HG03108 (cell line): ENCODE results near the gene SCYL1.

Experiments
- ATAC-seq: cut with Tn5 transposase; IDR thresholded peaks from one replicate; pipeline ENCODE4 v1.9.1; 2021; ENCODE audit warnings: moderate library complexity; ENCODE audit not compliant: unreplicated experiment

The SCYL1 gene

GRCh38 chr11:65579291-65579690, 54.4 kb downstream of the SCYL1 start:
- ATAC-seq: no peak

GRCh38 chr11:65580031-65580692, 55.3 kb downstream of the SCYL1 start:
- ATAC-seq: no peak

GRCh38 chr11:65580756-65581155, 55.9 kb downstream of the SCYL1 start:
- ATAC-seq: no peak

- no peak for ATAC-seq
Observed at GRCh38 chr11:65581928-65582327, 57.0 kb downstream of the SCYL1 start.

- ATAC-seq: no peak
Observed at GRCh38 chr11:65583589-65583988, 58.7 kb downstream of the SCYL1 start.

GRCh38 chr11:65584106-65584505, 59.2 kb downstream of the SCYL1 start:
- ATAC-seq: no peak

GRCh38 chr11:65584723-65585171, 59.9 kb downstream of the SCYL1 start:
- ATAC-seq: no peak

GRCh38 chr11:65585396-65586246, 60.7 kb downstream of the SCYL1 start:
- ATAC-seq: no peak

- ATAC-seq: no peak
Observed at GRCh38 chr11:65586247-65586630, 61.4 kb downstream of the SCYL1 start.

GRCh38 chr11:65586676-65587075, 61.8 kb downstream of the SCYL1 start:
- ATAC-seq: no peak
